Ovary (tissue), 9 donors: ENCODE results near the gene AQP2. TPM values are rescaled to one million over a fixed set of nuclear protein-coding genes. Genes with fewer than 3 reads are reported as not detected.

Experiments used
- DNase-seq, 5 donors: peaks; one replicate each; pipeline ENCODE4 v3.0.0-alpha.2; 2019 to 2020
- H3K27ac ChIP-seq, 2 donors: fragments of 200-600 bp; one replicate each; pipeline versions ENCODE4 v1.5.1 to v1.8.0; 2019 to 2022
- H3K27me3 ChIP-seq: fragments of 200-600 bp; one replicate; pipeline ENCODE4 v1.8.0; 2022
- H3K36me3 ChIP-seq: fragments of 200-600 bp; sonication (generic); one replicate; pipeline ENCODE4 v1.5.1; 2019
- H3K4me1 ChIP-seq: one replicate; pipeline ENCODE4 v1.8.1; 2013; ENCODE audit warnings: mild to moderate bottlenecking, moderate library complexity; ENCODE audit not compliant: insufficient read depth
- H3K4me3 ChIP-seq: fragments of 200-600 bp; sonication (generic); one replicate; pipeline ENCODE4 v1.5.1; 2017
- H3K9me3 ChIP-seq, 2 donors: fragments of 200-600 bp in 1 of 2; sonication (generic) in 1 of 2; one replicate each; pipeline versions ENCODE4 v1.5.1 to v1.8.1; 2013 to 2019; ENCODE audit warnings: mild to moderate bottlenecking in 1 of 2, moderate library complexity in 1 of 2
- CTCF ChIP-seq, 3 donors: fragments of 450-650 bp in 2 of 3; fragments of 200-600 bp in 1 of 3; IDR thresholded peaks; one replicate each; pipeline versions ENCODE4 v1.5.1 to v1.8.0; 2016 to 2022; ENCODE audit warnings: antibody characterized with exemption in 3 of 3, mild to moderate bottlenecking in 1 of 3
- EP300 ChIP-seq: sonication (generic); formaldehyde crosslinking; IDR thresholded peaks from one replicate; pipeline ENCODE4 v1.6.1; 2017; ENCODE audit warnings: antibody characterized with exemption
- POLR2A ChIP-seq: fragments of 450-650 bp; IDR thresholded peaks from one replicate; pipeline ENCODE4 v1.6.1; 2017; ENCODE audit warnings: antibody characterized with exemption, mild to moderate bottlenecking, moderate library complexity
- WGBS, 3 donors: extraction: QIAGEN DNeasy Blood & Tissue Kit in 1 of 3; methylation state at CpG; one replicate each; pipeline versions ENCODE4 v1.1.5 to v1.1.7; 2013 to 2017; 5-methylcytosine and 5-hydroxymethylcytosine counted together
- intact Hi-C, 4 donors: fragments of 100-400 bp; cut with DNase I; formaldehyde crosslinking; loops; one replicate each; pipeline versions ENCODE4 v1.11.0 to v1.15.1; 2022 to 2023
- polyA plus RNA-seq, 2 donors: library from polyadenylated mRNA; stranded (reverse); fragments of 200-250 nt in 1 of 2; fragments of 350-450 nt in 1 of 2; fragmentation: Illumina TruSeq in 1 of 2; extraction: RNeasy Lipid Tissue Mini Kit (QIAGEN cat#74804) in 1 of 2; gene quantifications; one replicate each; pipeline ENCODE4 v1.2.3, GENCODE V29; 2013 to 2014
- total RNA-seq, 7 donors: library from RNA; depleted of rRNA in 2 of 7; stranded (reverse); fragments of >200 nt in 2 of 7; fragmentation: NEBNext Ultra II Directional in 3 of 7; extraction: Animal tissue kit (Norgen Biotek cat#: 25700) in 3 of 7; gene quantifications; one replicate each; pipeline versions ENCODE4 v1.1.0 to v1.2.4, GENCODE V29; 2016 to 2023
- donor health status: DM: no; HTN: no; CAD: no; lungs with moderate emphysema.
- donor health status: DM: no; HTN: no; CAD: no.
- donor health status: Bipolar disorder and iron deficiency.
- donor health status: DM: yes; HTN: yes; CAD: no.
- donor health status: DM: no; HTN: no; CAD: no.
- donor health status: DM: yes; HTN: yes; CAD: no.

AQP2 gene
- total and polyA plus RNA-seq, 9 donors: 0.11 to 3.7 (median 2.1) TPM; not detected in 6

DNA sequence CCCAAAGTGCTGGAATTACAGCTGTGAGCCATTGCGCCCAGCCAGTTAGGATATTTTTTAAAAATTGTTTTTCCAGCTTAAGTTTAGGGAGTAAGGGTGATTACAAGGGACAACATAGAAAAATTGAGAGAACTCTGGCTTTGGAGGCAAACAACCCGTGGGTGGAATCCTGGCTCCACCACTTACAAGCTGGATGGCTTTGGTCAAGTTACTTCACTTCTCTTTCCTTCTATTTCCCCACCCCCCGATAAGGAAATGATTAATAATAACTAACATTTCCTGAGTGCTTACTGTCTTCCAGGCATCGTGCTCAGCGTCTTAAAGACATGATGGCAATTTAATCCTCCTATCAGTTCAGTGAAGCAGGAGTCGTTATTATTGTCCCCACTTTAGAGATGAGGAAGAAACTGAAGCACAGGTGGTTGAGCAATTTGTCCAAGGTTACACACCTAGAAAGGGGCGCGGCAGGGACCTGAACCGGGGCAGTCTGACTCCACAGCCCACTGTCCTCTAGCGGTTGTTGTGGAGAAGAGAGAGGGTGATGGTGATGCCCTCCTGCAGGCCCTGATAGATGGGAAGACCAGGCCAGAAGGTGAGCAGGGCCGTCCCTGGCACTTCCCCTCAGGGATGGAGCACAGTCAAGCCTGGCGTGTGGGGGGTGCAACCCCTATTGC is 30.2 kb upstream of the AQP2 start:
- Histone ChIP-seq H3K4me1 (peaks cover 17% of the 10 kb centered on the region), H3K36me3 (no peaks in the 10 kb centered on the region), H3K4me3 (no peak overlapping the region), H3K9me3 (no peaks in the 10 kb centered on the region), H3K27me3 (no peaks in the 10 kb centered on the region), H3K27ac (no peak overlapping the region)
- 33 to 45% (median 38%) methylated on average over 12 of the region's 12 CpGs for WGBS, 3 donors
- intact Hi-C loops: no loop called here
- DNase-seq: peak in 2 of 5 donors; percentile 34 to 55
- TF ChIP-seq EP300 (peak; percentile 16), CTCF (IDR thresholded peaks at IDR 0.05) (no peak), POLR2A (no peak)

GRCh38 chr12:49920915-49921286 is 29.6 kb upstream of the AQP2 start:
- no peaks in the 10 kb centered on the region for H3K27me3 ChIP-seq
- WGBS, 3 donors: 73 to 83% (median 75%) methylated on average over 3 of the region's 3 CpGs

DNA sequence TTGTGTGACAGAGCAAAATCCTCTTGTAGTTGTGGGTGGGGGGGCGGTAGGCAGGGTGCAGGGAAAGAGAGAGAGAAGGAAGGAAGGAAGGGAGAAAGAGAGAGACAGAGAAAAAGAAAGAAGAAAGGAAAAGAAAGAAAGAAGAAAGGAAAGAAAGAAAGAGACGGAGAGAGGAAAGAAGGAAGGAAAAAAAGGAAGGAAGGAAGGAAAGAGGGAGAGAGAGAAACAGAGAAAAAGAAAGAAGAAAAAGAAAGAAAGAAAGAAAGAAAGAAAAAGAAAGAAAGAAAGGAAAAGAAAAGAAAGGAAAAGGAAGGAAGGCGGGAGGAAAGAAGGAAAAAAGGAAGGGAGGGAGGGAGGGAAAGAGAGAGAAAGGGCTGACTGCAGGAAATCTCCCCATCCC is 29.2 kb upstream of the AQP2 start:
- Histone ChIP-seq H3K4me3 (no peak overlapping the region), H3K27me3 (no peaks in the 10 kb centered on the region), H3K9me3 (no peaks in the 10 kb centered on the region), H3K27ac (no peak overlapping the region), H3K4me1 (peaks cover 17% of the 10 kb centered on the region), H3K36me3 (no peaks in the 10 kb centered on the region)
- no peak for DNase-seq
- intact Hi-C loops: no loop called here
- WGBS, 3 donors: 76 to 81% (median 79%) methylated on average over 3 of the region's 3 CpGs
- TF ChIP-seq CTCF (IDR thresholded peaks at IDR 0.05) (no peak), EP300 (no peak), POLR2A (no peak)

More at GRCh38 chr12:49920915-49921286, 29.6 kb upstream of the AQP2 start:
- peaks cover 17% of the 10 kb centered on the region for H3K4me1 ChIP-seq
- peak in 1 of 5 donors; percentile 11 for DNase-seq
- H3K36me3 ChIP-seq: no peaks in the 10 kb centered on the region
- TF ChIP-seq EP300 (no peak), CTCF (IDR thresholded peaks at IDR 0.05) (no peak), POLR2A (no peak)
- H3K27ac ChIP-seq: no peak overlapping the region
- H3K4me3 ChIP-seq: no peak overlapping the region
- intact Hi-C loops: no loop called here
- no peaks in the 10 kb centered on the region for H3K9me3 ChIP-seq

DNA sequence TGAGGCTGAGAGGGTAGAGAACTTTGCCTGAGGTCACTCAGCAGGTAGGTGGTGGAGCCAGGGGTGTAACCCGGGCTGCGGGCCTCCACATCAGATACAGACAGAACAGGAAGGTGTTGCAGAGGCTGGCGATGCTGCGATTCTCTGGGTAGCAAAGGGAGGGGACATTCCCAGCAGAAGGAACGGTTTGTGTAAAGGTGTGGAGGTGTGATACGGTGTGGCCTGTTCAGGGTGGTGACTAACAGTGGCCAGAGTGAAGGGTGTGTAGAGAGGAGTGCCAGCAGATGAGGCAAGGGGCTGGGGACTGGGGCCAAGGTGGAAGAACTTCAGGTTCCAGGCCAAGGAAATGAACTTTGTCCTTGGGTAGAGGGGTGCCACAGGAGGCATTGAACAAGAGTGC is 28.6 kb upstream of the AQP2 start:
- TF ChIP-seq EP300: no peak
- TF ChIP-seq POLR2A: no peak
- TF ChIP-seq CTCF (IDR thresholded peaks at IDR 0.05): no peak
- no peaks in the 10 kb centered on the region for H3K9me3 ChIP-seq
- H3K4me1 ChIP-seq: peaks cover 17% of the 10 kb centered on the region
- 83 to 89% (median 87%) methylated on average over 6 of the region's 6 CpGs for WGBS, 3 donors
- no peak overlapping the region for H3K27ac ChIP-seq
- H3K36me3 ChIP-seq: no peaks in the 10 kb centered on the region
- no peak for DNase-seq
- no peak overlapping the region for H3K4me3 ChIP-seq
- H3K27me3 ChIP-seq: no peaks in the 10 kb centered on the region
- intact Hi-C loops: no loop called here
